OCI-LY7 (cell line): Measurements from ENCODE around the gene NOS3. TPM values are rescaled to one million over a fixed set of nuclear protein-coding genes. Genes with fewer than 3 reads are reported as not detected.

ENCODE experiments used
- BruUV-seq: library from RNA; stranded (reverse); fragments of 400-500 nt; replicated peaks from 2 replicates; lab custom pipeline; 2021; lab: Mats Ljungman, UMichigan
- CTCF ChIA-PET: fragments of 300-600 bp; sonication (Branson Sonifier 250); formaldehyde crosslinking; loops from one replicate; lab custom pipeline; 2022; ENCODE audit warnings: antibody characterized with exemption; ENCODE audit not compliant: unreplicated experiment; lab: Charles Lee
- POLR2A ChIA-PET: fragments of 300-600 bp; sonication (Branson Sonifier 250); formaldehyde crosslinking; loops from one replicate; lab custom pipeline; 2022; ENCODE audit warnings: antibody characterized with exemption; lab: Charles Lee
- DNase-seq: peaks from one replicate; pipeline ENCODE4 v3.0.0-alpha.2; 2015; ENCODE audit warnings: low spot score
- H2AFZ ChIP-seq: fragments of 200-600 bp; sonication (generic), shearing (Covaris generic); 2 replicates; pipeline ENCODE4 v1.6.1; 2014; ENCODE audit warnings: mild to moderate bottlenecking, antibody characterized with exemption, low read length, moderate library complexity
- H3K27ac ChIP-seq: fragments of 200-600 bp; sonication (generic); 2 replicates; pipeline ENCODE4 v1.5.1; 2014; ENCODE audit warnings: mixed run types, low read depth, mild to moderate bottlenecking, moderate library complexity, low read length, inconsistent platforms; ENCODE audit not compliant: poor library complexity, severe bottlenecking
- H3K36me3 ChIP-seq: fragments of 200-600 bp; sonication (generic); 2 replicates; pipeline ENCODE4 v1.6.1; 2014; ENCODE audit warnings: mild to moderate bottlenecking, antibody characterized with exemption, low read length, moderate library complexity, mixed read lengths; ENCODE audit not compliant: insufficient read depth
- H3K4me1 ChIP-seq: fragments of 200-600 bp; sonication (generic); 2 replicates; pipeline ENCODE4 v1.5.1; 2014; ENCODE audit warnings: mild to moderate bottlenecking, low read length; ENCODE audit not compliant: insufficient read depth, poor library complexity, severe bottlenecking
- H3K4me2 ChIP-seq: fragments of 200-600 bp; sonication (generic); 2 replicates; pipeline ENCODE4 v1.6.1; 2014; ENCODE audit warnings: mild to moderate bottlenecking, low read length
- H3K4me3 ChIP-seq: fragments of 200-600 bp; sonication (generic); 2 replicates; pipeline ENCODE4 v1.5.1; 2014; ENCODE audit warnings: mild to moderate bottlenecking, low read depth, low read length; ENCODE audit not compliant: poor library complexity, severe bottlenecking
- H3K79me2 ChIP-seq: fragments of 200-600 bp; sonication (generic); 2 replicates; pipeline ENCODE4 v1.6.1; 2016; ENCODE audit warnings: low read depth, mild to moderate bottlenecking, low read length, moderate library complexity, mixed read lengths; ENCODE audit not compliant: insufficient read depth
- H3K9me2 ChIP-seq: fragments of 200-600 bp; sonication (generic); 2 replicates; pipeline ENCODE4 v1.6.1; 2016; ENCODE audit warnings: mild to moderate bottlenecking, low read length, mixed read lengths; ENCODE audit not compliant: insufficient read depth
- H3K9me3 ChIP-seq: fragments of 200-600 bp; sonication (generic); 2 replicates; pipeline ENCODE4 v1.6.1; 2014; ENCODE audit warnings: mild to moderate bottlenecking, mixed run types, low read length, mixed read lengths
- H4K20me1 ChIP-seq: fragments of 200-600 bp; sonication (generic); 2 replicates; pipeline ENCODE4 v1.6.1; 2014; ENCODE audit warnings: mild to moderate bottlenecking, antibody characterized with exemption, low read length, moderate library complexity, mixed read lengths; ENCODE audit not compliant: insufficient read depth
- EZH2phosphoT487 ChIP-seq: fragments of 200-600 bp; sonication (generic); IDR thresholded peaks from 2 replicates; pipeline ENCODE4 v1.6.1; 2018; ENCODE audit warnings: low read depth, borderline replicate concordance, mild to moderate bottlenecking, mixed run types, antibody characterized with exemption, low read length, moderate library complexity, mixed read lengths
- intact Hi-C: fragments of 100-400 bp; cut with micrococcal nuclease; formaldehyde crosslinking; loops from one replicate; pipeline ENCODE4 v1.10.0; 2022; ENCODE audit not compliant: unreplicated experiment
- total RNA-seq, 2 experiments: library from RNA; depleted of rRNA in 1 of 2; stranded (reverse); fragments of >200 nt in 1 of 2; shearing (Covaris generic) in 1 of 2; gene quantifications; 2 replicates each; pipeline ENCODE4 v1.2.3, GENCODE V29; 2014 to 2022
- TF ChIP-seq, protein P1 (sequence below): fragments of 200-600 bp; sonication (generic); conservative IDR thresholded peaks from 2 replicates; pipeline ENCODE4 v1.5.1; 2014; ENCODE audit warnings: mild to moderate bottlenecking, antibody characterized with exemption, low read length, moderate library complexity, mixed read lengths

The NOS3 gene
- total RNA-seq, 2 experiments from 2014 or later: 0.78 to 0.82 TPM

- Histone ChIP-seq H3K9me2 (no peaks in the 10 kb centered on the region), H3K4me1 (peaks cover 29% of the 10 kb centered on the region), H3K36me3 (no peaks in the 10 kb centered on the region), H3K9me3 (no peaks in the 10 kb centered on the region), H4K20me1 (no peaks in the 10 kb centered on the region), H3K79me2 (no peaks in the 10 kb centered on the region), H3K4me3 (no peak overlapping the region), H3K4me2 (no peak overlapping the region), H3K27ac (no peak overlapping the region), H2AFZ (no peak overlapping the region)
- CTCF ChIA-PET: interaction anchor here (0.6 kb wide), 1 partner anchor 84 kb away, joined by 3 read pairs; no protein-coding TSS in a partner anchor
- DNase-seq: no peak
- POLR2A ChIA-PET: interaction anchor here (1.1 kb wide), 1 partner anchor 14 kb away, joined by 4 read pairs; no protein-coding TSS in a partner anchor
- BruUV-seq: no TSS peak
- intact Hi-C loops: no loop called here
- TF ChIP-seq EZH2phosphoT487: no peak
- TF ChIP-seq, protein P1, sequence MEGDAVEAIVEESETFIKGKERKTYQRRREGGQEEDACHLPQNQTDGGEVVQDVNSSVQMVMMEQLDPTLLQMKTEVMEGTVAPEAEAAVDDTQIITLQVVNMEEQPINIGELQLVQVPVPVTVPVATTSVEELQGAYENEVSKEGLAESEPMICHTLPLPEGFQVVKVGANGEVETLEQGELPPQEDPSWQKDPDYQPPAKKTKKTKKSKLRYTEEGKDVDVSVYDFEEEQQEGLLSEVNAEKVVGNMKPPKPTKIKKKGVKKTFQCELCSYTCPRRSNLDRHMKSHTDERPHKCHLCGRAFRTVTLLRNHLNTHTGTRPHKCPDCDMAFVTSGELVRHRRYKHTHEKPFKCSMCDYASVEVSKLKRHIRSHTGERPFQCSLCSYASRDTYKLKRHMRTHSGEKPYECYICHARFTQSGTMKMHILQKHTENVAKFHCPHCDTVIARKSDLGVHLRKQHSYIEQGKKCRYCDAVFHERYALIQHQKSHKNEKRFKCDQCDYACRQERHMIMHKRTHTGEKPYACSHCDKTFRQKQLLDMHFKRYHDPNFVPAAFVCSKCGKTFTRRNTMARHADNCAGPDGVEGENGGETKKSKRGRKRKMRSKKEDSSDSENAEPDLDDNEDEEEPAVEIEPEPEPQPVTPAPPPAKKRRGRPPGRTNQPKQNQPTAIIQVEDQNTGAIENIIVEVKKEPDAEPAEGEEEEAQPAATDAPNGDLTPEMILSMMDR: no peak
Measured at GRCh38 chr7:150980663-150981062, 10.2 kb upstream of the NOS3 start.

- Histone ChIP-seq H3K9me3 (no peaks in the 10 kb centered on the region), H3K4me2 (no peak overlapping the region), H3K27ac (no peak overlapping the region), H3K9me2 (no peaks in the 10 kb centered on the region), H3K4me1 (peaks cover 19% of the 10 kb centered on the region), H4K20me1 (no peaks in the 10 kb centered on the region), H3K79me2 (no peaks in the 10 kb centered on the region), H3K36me3 (no peaks in the 10 kb centered on the region), H2AFZ (no peak overlapping the region), H3K4me3 (no peak overlapping the region)
- no TSS peak for BruUV-seq
- no peak for DNase-seq
- POLR2A ChIA-PET: no interaction called here
- intact Hi-C loops: no loop called here
- TF ChIP-seq, protein P1: no peak
- no peak for TF ChIP-seq EZH2phosphoT487
- CTCF ChIA-PET: no interaction called here
Measured at GRCh38 chr7:150981644-150982043, 9.2 kb upstream of the NOS3 start.

GRCh38 chr7:150982351-150982750 is 8.5 kb upstream of the NOS3 start:
- Histone ChIP-seq H3K4me1 (peaks cover 12% of the 10 kb centered on the region), H3K9me3 (no peaks in the 10 kb centered on the region), H3K4me3 (no peak overlapping the region), H2AFZ (no peak overlapping the region), H3K9me2 (no peaks in the 10 kb centered on the region), H3K79me2 (no peaks in the 10 kb centered on the region), H3K36me3 (no peaks in the 10 kb centered on the region), H3K27ac (no peak overlapping the region), H3K4me2 (no peak overlapping the region), H4K20me1 (no peaks in the 10 kb centered on the region)
- POLR2A ChIA-PET: interaction anchor here (0.6 kb wide), 1 partner anchor 48 kb away, joined by 5 read pairs; no protein-coding TSS in a partner anchor
- intact Hi-C loops: no loop called here
- BruUV-seq: no TSS peak
- CTCF ChIA-PET: no interaction called here
- DNase-seq: no peak
- TF ChIP-seq, protein P1: no peak
- TF ChIP-seq EZH2phosphoT487: no peak
